GM12892 (cell line): ENCODE data around the gene CHML.
A peak's percentile ranks its signal among the peaks of the same experiment; 100 is the strongest.

Experiments
- DNase-seq: peaks from one replicate; pipeline ENCODE4 v3.0.0; 2011; ENCODE audit not compliant: insufficient read length
- FAIRE-seq: peaks from 2 replicates; lab custom pipeline; 2011; peaks lifted over from hg19 to GRCh38; lab: Jason Lieb, UNC
- POLR2A ChIP-seq: IDR thresholded peaks from 2 replicates; pipeline ENCODE4 v1.6.1; 2011; ENCODE audit warnings: low read depth, low read length, control low read depth
- POLR2AphosphoS5 ChIP-seq: IDR thresholded peaks from 2 replicates; pipeline ENCODE4 v1.6.1; 2011; ENCODE audit warnings: low read depth, low read length, control low read depth
- TAF1 ChIP-seq: IDR thresholded peaks from 2 replicates; pipeline ENCODE4 v1.6.1; 2011; ENCODE audit warnings: low read depth, mild to moderate bottlenecking, control low read depth, low read length, borderline replicate concordance

The CHML gene

GRCh38 chr1:241635556-241636152 lies 4.5 kb downstream of the CHML start:
- no peak for DNase-seq
- peak; percentile 80 for FAIRE-seq
- TF ChIP-seq POLR2AphosphoS5 (no peak), POLR2A (no peak), TAF1 (no peak)

GRCh38 chr1:241632987-241633386 lies 7.2 kb downstream of the CHML start:
- DNase-seq (no peak), FAIRE-seq (no peak)
- TF ChIP-seq TAF1 (no peak), POLR2AphosphoS5 (no peak), POLR2A (no peak)

GRCh38 chr1:241631674-241632073 lies 8.5 kb downstream of the CHML start:
- peak; percentile 54 for FAIRE-seq
- TF ChIP-seq TAF1 = no peak
- TF ChIP-seq POLR2AphosphoS5 = no peak
- no peak for TF ChIP-seq POLR2A
- no peak for DNase-seq

- FAIRE-seq (no peak), DNase-seq (no peak)
- TF ChIP-seq POLR2AphosphoS5 (no peak), TAF1 (no peak), POLR2A (no peak)
These were observed 9.3 kb downstream of the CHML start for GRCh38 chr1:241630899-241631298.

GRCh38 chr1:241630476-241630875 lies 9.7 kb downstream of the CHML start:
- FAIRE-seq (no peak), DNase-seq (no peak)
- TF ChIP-seq TAF1 (no peak), POLR2AphosphoS5 (no peak), POLR2A (no peak)

- TF ChIP-seq POLR2A (no peak), POLR2AphosphoS5 (no peak)
- FAIRE-seq (no peak), DNase-seq (no peak)
These were observed 10.2 kb downstream of the CHML start for GRCh38 chr1:241630005-241630404.

GRCh38 chr1:241627453-241628259 lies 12.5 kb downstream of the CHML start:
- no peak for DNase-seq
- TF ChIP-seq POLR2A (no peak), TAF1 (no peak), POLR2AphosphoS5 (no peak)
- FAIRE-seq = peak; percentile 75

- DNase-seq (no peak), FAIRE-seq (no peak)
- TF ChIP-seq POLR2A (no peak), TAF1 (no peak), POLR2AphosphoS5 (no peak)
These were observed 15.2 kb downstream of the CHML start for GRCh38 chr1:241624935-241625334.

GRCh38 chr1:241622669-241623068 lies 17.5 kb downstream of the CHML start:
- no peak for FAIRE-seq
- DNase-seq = no peak
- TF ChIP-seq POLR2A = no peak
- no peak for TF ChIP-seq POLR2AphosphoS5
- TF ChIP-seq TAF1 = no peak

GRCh38 chr1:241617426-241617825 lies 22.7 kb downstream of the CHML start:
- TF ChIP-seq TAF1 (no peak), POLR2AphosphoS5 (no peak), POLR2A (no peak)
- no peak for FAIRE-seq
- DNase-seq = no peak

- FAIRE-seq (no peak), DNase-seq (no peak)
- no peak for TF ChIP-seq POLR2A
These were observed 24.9 kb downstream of the CHML start for GRCh38 chr1:241615043-241615974.
